Measurements from ENCODE around the gene FARSA. TPM values are rescaled to one million over a fixed set of nuclear protein-coding genes. Genes with fewer than 3 reads are reported as not detected.
A peak's percentile ranks its signal among the peaks of the same experiment; 100 is the strongest.

FARSA gene
- total and polyA plus RNA-seq, 10 of the 15 experiments (the other 5 are each of a cell fraction or from before 2014, with no cell fraction given) = 20.3 to 212 (median 76.4) TPM

DNA sequence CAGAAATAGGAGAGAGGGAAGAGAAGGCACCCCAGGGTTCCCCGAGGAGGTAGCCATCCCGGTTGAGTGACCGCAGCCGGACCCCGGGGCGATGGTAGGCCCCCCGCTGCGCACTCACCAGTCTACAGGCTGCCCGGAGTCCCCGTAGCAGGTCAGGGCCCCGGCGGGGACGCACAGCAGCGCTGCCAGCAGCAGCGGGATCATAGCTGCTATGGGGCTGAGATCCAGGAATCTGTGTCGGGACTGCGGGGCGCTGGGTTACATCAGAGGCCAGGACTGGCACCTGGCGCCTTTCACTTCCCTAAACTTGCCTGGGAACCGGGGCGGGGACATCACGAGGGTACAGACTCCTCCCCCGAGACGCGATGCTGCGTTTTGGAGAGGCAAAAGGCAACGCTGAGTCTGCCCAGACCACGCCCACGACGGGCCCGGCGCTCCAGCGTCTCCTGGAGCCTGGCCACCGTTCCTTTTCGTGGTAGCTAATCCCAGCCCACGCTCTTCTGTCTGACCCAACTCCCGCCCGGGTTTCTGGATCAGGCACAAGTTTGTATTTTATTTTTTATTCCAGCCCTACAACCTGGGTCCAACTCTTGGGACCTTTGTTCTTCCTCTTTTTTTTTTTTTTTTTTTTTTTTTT is 52.2 kb downstream of the FARSA start, which contains the start of gene DNASE2 (continued):
- TF ChIP-seq, protein P1, sequence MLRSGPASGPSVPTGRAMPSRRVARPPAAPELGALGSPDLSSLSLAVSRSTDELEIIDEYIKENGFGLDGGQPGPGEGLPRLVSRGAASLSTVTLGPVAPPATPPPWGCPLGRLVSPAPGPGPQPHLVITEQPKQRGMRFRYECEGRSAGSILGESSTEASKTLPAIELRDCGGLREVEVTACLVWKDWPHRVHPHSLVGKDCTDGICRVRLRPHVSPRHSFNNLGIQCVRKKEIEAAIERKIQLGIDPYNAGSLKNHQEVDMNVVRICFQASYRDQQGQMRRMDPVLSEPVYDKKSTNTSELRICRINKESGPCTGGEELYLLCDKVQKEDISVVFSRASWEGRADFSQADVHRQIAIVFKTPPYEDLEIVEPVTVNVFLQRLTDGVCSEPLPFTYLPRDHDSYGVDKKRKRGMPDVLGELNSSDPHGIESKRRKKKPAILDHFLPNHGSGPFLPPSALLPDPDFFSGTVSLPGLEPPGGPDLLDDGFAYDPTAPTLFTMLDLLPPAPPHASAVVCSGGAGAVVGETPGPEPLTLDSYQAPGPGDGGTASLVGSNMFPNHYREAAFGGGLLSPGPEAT (IDR thresholded peaks at IDR 0.05; ENCODE audit: low read depth) = peak; percentile 81
- TF ChIP-seq MTA3 (IDR thresholded peaks at IDR 0.05; ENCODE audit: borderline replicate concordance, low read length) (no peak), IRF5 (IDR thresholded peaks at IDR 0.05; ENCODE audit: borderline replicate concordance) (no peak), BACH1 (IDR thresholded peaks at IDR 0.05; ENCODE audit: borderline replicate concordance) (peak; percentile 71; the same call in 1 of the 2 replicates), PML (IDR thresholded peaks at IDR 0.05; ENCODE audit: low read length) (0 out of 2 replicates have a peak, but pooled peaks have one; percentile 59), RELA (IDR thresholded peaks at IDR 0.05; ENCODE audit: borderline replicate concordance, partially characterized antibody) (no peak), HSF1 (IDR thresholded peaks at IDR 0.05; ENCODE audit: low read depth, low read length) (no peak), ASH2L (IDR thresholded peaks at IDR 0.05; ENCODE audit: borderline replicate concordance, low read depth) (no peak), ZBTB4 (CRISPR knock-in tag; IDR thresholded peaks at IDR 0.05) (no peak), SREBF2 (IDR thresholded peaks at IDR 0.05; ENCODE audit: low read length) (no peak), NBN (IDR thresholded peaks at IDR 0.05) (0 out of 2 replicates have a peak, but pooled peaks have one; percentile 73), MLLT1 (IDR thresholded peaks at IDR 0.05) (0 out of 2 replicates have a peak, but pooled peaks have one; percentile 51), BMI1 (IDR thresholded peaks at IDR 0.05; ENCODE audit: borderline replicate concordance) (no peak), HDAC6 (IDR thresholded peaks at IDR 0.05; ENCODE audit: unreplicated experiment) (peak; percentile 74), NR2C1 (IDR thresholded peaks at IDR 0.05) (no peak)
- TF ChIP-seq, protein P2, sequence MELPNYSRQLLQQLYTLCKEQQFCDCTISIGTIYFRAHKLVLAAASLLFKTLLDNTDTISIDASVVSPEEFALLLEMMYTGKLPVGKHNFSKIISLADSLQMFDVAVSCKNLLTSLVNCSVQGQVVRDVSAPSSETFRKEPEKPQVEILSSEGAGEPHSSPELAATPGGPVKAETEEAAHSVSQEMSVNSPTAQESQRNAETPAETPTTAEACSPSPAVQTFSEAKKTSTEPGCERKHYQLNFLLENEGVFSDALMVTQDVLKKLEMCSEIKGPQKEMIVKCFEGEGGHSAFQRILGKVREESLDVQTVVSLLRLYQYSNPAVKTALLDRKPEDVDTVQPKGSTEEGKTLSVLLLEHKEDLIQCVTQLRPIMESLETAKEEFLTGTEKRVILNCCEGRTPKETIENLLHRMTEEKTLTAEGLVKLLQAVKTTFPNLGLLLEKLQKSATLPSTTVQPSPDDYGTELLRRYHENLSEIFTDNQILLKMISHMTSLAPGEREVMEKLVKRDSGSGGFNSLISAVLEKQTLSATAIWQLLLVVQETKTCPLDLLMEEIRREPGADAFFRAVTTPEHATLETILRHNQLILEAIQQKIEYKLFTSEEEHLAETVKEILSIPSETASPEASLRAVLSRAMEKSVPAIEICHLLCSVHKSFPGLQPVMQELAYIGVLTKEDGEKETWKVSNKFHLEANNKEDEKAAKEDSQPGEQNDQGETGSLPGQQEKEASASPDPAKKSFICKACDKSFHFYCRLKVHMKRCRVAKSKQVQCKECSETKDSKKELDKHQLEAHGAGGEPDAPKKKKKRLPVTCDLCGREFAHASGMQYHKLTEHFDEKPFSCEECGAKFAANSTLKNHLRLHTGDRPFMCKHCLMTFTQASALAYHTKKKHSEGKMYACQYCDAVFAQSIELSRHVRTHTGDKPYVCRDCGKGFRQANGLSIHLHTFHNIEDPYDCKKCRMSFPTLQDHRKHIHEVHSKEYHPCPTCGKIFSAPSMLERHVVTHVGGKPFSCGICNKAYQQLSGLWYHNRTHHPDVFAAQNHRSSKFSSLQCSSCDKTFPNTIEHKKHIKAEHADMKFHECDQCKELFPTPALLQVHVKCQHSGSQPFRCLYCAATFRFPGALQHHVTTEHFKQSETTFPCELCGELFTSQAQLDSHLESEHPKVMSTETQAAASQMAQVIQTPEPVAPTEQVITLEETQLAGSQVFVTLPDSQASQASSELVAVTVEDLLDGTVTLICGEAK (IDR thresholded peaks at IDR 0.05; ENCODE audit: borderline replicate concordance) = no peak

Data from GM12878 (cell line).